ENCODE results near the gene SERHL2.
"Not testable (repeated sequence)": the region's sequence is repeated elsewhere in the genome, so short reads cannot be mapped to it uniquely, and the experiment has no call there.

- TF ChIP-seq EZH2 (IDR thresholded peaks at IDR 0.05; ENCODE audit: low read depth, unreplicated experiment); NANOG (IDR thresholded peaks at IDR 0.05; ENCODE audit: borderline replicate concordance); CTCF (conservative IDR thresholded peaks at IDR 0.05; ENCODE audit: low read depth in 2 of 2); POLR2AphosphoS5 (IDR thresholded peaks at IDR 0.05; ENCODE audit: low read depth); EZH2phosphoT487 (IDR thresholded peaks at IDR 0.05; ENCODE audit: unreplicated experiment); ZNF114 (CRISPR knock-in tag; IDR thresholded peaks at IDR 0.05); ETS1 (IDR thresholded peaks at IDR 0.05); REST (IDR thresholded peaks at IDR 0.05; ENCODE audit: unreplicated experiment): not testable (repeated sequence)
Observed at GRCh38 chr22:42508327-42508974, 45.3 kb upstream of the SERHL2 start.

All from GM23338 (cell line).